Activated CD4-positive, alpha-beta T cell treated with anti-CD3 and anti-CD28 coated beads for 24 hours (primary cell): ENCODE measurements around the gene ACTR8.
A peak's percentile ranks its signal among the peaks of the same experiment; 100 is the strongest.
"Not testable (repeated sequence)": the region's sequence is repeated elsewhere in the genome, so short reads cannot be mapped to it uniquely, and the experiment has no call there.

Experiments used
- DNase-seq, 2 donors: peaks; one replicate each; pipeline ENCODE4 v3.0.0-alpha.2; 2020; ENCODE audit warnings: low read depth in 2 of 2

The ACTR8 gene, protein sequence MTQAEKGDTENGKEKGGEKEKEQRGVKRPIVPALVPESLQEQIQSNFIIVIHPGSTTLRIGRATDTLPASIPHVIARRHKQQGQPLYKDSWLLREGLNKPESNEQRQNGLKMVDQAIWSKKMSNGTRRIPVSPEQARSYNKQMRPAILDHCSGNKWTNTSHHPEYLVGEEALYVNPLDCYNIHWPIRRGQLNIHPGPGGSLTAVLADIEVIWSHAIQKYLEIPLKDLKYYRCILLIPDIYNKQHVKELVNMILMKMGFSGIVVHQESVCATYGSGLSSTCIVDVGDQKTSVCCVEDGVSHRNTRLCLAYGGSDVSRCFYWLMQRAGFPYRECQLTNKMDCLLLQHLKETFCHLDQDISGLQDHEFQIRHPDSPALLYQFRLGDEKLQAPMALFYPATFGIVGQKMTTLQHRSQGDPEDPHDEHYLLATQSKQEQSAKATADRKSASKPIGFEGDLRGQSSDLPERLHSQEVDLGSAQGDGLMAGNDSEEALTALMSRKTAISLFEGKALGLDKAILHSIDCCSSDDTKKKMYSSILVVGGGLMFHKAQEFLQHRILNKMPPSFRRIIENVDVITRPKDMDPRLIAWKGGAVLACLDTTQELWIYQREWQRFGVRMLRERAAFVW

DNA sequence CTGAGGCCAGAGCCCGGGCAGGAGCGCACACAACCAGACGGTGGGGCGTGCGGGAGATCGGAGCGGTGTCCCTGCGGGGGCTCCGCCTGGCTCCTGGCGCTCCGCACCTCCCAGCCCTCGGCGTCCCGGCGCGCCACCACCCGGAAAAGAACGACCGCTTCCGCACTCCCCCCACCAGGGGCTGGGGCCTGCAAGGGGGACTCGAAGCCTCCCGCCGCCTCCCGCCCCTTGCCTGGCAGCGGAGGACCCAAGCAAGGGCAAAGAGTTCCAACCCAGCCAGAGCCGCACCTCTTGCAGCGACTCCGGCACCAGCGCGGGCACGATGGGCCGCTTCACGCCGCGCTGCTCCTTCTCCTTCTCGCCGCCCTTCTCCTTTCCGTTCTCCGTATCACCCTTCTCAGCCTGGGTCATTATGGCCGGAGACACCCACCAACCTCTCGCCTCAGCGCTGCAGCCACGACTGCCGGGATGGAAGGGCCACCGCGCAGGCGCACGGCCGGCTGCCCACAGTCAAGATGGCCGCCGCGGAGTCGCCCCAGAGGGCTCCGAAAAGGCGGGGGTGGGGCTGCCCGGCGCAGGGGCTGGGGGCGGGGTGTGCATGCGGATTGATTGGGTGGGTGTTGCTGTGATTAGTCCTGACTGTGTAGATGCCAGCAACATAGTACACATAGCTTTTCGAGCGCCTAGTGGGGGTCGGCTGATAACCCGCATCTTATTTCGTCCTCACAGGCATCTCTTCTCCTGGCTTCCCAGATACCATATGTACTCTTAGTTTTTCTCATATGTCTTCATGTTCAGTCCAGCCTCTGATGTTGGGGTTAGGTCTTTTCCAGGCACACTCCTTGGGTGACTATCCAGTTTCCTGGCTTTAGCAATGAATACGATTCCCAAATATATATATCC is at the start of gene ACTR8:
TSS of gene ACTR8 (minus strand) at position 462 of the 903 bp plus-strand sequence. CDS start at position 411, 51 bp downstream.
- DNase-seq: peak; percentile 77 to 82

DNA sequence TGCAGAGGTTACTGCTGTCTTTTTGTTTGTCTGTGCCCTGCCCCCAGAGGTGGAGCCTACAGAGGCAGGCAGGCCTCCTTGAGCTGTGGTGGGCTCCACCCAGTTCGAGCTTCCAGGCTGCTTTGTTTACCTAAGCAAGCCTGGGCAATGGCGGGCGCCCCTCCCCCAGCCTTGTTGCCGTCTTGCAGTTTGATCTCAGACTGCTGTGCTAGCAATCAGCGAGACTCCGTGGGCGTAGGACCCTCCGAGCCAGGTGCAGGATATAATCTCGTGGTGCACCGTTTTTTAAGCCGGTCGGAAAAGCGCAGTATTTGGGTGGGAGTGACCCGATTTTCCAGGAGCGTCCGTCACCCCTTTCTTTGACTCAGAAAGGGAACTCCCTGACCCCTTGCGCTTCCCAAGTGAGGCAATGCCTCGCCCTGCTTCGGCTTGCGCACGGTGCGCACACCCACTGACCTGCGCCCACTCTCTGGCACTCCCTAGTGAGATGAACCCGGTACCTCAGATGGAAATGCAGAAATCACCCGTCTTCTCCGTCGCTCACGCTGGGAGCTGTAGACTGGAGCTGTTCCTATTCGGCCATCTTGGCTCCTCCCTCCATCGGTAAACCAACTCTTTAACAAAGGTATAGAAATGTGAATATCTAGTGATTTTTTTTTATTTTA is 45.4 kb upstream of the ACTR8 start:
- not testable (repeated sequence) for DNase-seq

DNA sequence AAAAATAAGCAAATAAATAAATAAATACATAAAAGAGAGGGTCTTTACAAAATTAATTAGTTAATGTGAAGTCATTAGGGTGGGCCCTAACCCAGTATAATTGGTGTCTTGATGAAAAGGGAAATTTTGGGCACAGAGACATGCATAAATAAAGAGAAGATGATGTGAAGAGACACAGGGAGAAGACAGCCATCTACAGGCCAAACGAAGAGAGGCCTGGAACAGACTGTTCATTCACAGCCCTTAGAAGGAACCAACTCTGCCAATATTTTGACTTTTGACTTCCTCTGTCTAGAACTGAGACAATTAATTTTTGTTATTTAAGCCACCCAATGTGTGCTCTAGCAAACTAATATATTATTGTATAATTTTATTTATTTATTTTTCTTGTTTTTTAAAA is 39.3 kb upstream of the ACTR8 start:
- DNase-seq: no peak

DNA sequence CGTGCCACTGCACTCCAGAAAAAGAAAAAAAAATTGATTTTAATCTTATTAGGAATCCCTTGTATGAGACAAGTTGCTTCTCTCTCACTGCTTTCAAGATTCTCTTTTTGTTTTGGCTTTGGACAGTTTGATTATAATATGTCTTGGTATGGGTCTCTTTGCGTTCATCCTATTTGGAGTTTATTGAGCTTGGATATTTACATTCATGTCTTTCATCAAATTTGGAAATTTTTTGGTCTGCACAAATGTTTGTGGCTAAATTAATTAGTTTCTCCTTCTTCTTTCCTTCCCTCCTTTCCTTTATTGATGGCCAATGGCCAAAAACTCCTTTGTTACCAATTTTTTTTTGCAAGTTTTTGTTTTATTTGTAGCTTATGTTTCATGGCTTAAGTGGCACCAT is 37.8 kb upstream of the ACTR8 start:
- DNase-seq: no peak

DNA sequence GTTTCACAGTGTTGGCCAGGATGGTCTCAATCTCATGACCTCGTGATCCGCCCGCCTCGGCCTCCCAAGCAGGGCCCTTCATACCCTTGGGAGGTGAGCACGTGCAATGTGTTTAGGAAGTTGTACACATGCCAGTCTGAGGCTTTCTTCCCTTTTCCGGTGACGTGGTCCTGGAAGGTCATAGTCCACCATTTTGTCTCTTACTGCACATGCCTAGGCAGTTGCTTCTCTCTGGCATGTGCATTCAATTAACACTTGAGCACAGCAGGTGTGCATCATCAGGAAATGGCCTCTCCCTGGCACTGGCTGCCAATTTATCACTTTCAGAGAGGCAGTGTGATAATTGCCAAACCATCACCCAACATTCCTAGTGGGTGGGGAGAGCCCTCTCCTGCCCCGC is 31.4 kb upstream of the ACTR8 start:
- DNase-seq: no peak

DNA sequence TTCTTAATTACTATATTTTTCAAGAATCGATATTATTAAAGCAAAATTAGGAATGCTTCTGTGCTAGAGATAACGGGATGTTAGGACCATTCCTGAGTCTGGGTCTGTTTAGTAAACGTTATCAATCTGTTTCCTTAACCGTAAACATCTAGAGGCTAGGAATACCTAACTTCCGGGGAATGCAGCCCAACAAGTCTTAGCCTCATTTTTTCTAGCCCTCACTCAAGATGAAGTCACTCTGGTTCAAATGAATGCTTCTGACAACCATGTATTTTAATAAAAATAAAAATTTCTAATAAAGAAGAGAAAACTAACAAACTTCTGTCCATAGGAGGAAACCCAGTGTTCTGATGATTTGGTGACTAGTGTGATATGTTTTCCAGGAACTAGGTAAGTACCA is 20.8 kb upstream of the ACTR8 start:
- DNase-seq: no peak

DNA sequence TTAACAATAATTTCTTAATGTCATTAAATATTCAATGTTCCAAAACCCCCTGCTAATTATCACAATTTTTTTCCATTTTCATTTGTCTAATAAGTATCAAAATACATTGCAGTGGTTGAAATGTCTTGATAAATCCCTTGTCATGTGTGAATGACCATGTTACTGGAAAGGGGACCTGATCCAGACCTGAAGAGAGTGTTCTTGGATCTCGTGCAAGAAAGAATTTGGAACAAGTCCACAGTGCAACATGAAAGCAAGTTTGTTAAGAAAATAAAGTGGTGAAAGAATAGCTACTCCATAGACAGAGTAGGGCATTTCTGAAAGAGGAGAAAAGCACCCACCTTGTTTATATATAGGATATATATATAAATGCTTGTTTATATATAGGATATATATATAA is 20.1 kb upstream of the ACTR8 start:
- DNase-seq: no peak

DNA sequence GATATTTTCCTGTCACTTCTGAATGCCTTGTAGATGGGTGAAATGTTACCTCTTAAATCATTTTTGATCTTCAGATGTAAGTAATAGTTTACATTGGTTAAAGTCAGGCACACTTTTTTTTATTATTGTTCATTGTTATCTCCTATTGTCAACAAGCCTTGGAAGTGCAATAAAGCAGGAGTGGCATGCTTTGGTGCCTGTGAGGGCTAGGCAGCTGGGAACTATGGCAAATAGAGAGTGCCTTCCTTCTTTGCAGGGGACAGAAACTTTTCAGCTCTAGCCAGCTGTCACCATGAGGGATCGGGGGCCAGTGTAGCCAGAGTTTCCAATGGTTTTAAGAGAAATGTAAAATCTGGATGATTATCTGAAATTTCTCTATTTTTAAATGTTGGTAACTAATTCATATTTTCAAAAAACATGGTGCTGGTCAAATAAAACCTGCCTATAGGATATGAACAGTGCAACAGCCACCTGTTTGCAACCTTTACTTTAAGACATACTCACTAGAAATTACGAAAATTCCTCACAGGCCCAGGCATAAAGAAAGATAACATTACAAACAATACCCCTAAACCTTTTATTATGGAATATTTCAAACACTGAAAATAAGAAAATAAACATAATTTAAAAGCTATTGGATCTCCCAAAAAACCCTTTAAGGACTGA is 18.8 kb upstream of the ACTR8 start:
- no peak for DNase-seq

DNA sequence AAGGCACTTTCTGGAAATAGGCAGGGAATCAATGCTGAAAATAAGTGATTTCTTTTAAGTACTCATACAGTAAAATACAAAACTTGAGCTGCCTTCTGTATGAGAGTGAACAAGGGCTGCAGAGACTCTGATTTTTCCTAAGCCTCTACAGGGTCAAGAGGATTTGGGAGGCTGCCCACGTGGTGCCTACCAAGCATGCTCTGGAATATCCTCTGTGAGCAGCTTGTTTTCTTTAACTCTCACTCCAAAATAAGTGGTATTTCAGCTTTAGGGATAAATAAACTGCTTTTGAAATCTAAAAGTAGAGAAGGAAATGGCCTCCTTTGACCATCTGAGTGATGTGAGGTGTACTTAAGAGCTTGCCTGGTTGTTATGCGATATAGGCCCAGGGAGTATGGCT is 17.8 kb upstream of the ACTR8 start:
- DNase-seq: no peak

DNA sequence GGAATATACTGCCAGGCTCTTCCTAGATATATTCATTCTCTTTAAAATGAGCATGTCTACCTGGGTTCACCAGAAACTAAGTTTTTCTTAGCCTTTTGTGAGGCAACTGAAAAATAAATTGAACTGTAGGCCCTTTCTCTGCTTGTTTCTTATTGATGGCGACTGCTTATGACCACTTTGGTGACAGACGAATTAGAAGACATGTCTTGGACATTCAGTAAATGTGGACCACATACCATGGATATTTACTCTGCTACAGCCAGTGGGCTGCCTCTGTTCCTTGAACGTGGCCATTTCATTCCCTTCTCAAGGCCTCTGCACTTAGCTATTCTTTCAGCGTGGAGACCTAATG is 10.3 kb upstream of the ACTR8 start:
- DNase-seq: no peak

DNA sequence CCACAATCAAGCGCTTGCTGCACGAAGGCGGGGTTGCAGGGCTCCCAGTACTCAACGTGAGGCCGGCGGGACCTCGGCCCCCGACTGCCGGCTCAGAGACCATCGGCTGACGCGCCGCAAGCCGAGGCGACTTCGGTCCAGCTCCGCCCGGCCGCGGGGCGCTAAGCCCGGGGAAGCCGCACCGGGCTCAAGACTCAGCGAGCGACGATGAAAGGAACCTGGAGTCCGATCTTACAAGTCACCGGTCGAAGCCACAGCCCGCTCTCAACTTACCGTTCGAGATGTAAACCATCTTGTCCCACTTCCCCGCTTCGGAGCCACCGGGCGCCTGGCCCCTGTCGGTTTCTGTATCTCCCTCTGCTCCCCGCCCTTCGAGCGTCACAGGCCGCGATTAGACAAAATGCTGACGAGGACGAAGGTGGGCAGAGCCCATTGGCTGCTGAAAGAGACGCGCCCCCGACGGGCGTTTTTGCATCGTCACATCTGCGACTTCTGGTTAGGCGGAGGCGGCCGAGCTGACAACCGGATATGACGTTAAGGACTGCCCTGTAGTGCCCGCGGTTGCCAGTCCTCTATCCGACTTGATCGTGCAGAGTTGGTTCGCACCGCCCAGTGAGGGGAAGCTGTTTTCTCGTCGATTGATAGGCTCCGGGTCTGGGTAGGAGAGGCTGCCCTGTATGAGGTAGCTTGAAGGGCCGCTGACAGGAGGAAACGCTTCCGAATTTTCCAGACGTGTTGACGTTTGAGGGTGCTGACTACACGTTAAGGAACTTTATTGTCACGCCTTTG is 9.7 kb upstream of the ACTR8 start, which contains the start of gene SELENOK:
TSS of gene SELENOK (minus strand) at position 363 of the 789 bp plus-strand sequence.
- peak; percentile 88 to 90 for DNase-seq

DNA sequence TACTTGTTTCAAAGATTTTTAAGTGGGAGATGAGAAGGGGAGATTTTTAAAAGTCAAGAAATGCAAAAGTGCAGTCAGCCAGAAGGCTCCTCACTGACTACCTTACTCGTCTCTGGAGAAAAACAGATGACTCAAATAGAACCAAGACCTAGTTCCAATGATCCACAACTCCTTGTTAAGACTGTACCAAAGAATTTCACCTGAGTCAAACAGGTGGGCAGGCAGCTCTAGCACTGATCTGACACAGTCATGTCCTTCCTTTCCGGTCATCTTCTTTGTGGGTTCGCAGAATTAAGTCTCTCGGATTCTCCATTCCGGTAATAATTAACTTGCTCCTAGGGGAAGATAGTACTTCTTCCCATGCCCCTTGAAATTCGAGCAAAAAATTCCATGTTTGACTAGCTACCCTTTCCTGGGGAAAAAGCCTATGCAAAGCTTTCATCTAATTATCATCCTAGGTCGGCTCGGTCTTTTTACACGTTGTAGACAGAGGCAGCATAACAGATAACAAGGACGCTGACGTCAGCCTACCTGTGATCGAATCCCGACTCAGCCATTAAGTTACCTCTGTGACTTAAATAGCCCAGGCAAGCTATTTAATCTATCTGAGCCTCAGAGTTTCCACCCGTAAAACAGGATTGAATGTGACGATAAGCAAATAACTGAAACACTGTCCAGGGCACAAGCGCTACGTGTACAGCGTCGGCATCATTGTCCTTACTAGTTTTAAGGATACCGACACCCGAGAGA is 8.9 kb upstream of the ACTR8 start:
- peak in 1 of 2 donors; percentile 15 for DNase-seq

DNA sequence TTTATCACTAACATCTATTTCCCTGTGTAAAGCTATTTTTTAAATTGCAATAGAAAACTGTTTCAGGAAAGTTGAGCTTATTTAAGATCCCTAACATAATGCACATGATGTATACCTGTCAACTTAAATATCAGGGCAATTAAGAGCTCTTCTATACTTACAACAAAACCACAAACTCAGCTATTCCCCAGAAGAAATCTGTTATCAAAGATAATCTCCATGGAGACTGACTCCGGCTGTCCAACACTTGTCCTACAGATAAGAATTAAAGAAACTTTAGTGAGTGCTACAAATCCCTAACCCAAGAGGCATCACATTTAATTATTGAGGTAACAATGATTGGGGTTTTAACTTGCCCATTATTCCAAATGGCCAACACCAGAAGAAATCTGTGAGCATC is 6.3 kb upstream of the ACTR8 start:
- no peak for DNase-seq

DNA sequence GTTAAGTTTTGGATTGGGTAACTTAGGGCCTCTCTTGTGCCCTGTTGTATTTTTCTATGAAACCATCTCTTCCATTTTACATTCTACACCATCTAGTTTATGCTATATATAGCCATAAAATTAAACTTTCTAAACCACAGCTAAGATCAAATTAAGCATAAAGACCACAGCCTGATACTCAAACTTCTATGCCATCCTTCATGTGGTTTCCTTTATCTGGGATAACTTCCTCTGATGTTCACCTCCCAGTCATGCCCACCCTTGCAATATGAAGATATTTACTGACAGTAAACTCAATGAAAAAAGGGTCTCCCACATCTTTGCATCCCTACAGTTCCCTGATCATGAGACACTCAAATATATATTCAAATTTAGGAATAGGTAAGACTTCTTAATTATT is 5.5 kb upstream of the ACTR8 start:
- no peak for DNase-seq

DNA sequence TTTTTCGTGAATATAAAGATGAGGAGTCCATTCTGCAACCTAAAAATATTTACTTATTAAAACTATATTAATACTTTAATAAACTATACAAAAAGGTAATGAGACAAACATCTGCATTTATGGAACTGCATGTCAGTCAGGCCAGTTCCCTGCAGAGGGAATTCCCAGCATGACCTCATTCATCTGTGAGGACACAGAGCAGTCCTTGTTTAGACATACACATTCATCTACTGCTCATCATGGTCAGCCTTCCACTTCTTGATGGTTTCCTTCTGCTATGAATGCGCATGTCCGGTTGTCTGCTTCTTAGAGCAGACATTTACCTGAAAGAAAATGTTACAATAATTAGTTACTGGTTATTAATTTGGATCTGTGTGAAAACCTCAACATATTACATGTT is 3.3 kb upstream of the ACTR8 start:
- DNase-seq: no peak

DNA sequence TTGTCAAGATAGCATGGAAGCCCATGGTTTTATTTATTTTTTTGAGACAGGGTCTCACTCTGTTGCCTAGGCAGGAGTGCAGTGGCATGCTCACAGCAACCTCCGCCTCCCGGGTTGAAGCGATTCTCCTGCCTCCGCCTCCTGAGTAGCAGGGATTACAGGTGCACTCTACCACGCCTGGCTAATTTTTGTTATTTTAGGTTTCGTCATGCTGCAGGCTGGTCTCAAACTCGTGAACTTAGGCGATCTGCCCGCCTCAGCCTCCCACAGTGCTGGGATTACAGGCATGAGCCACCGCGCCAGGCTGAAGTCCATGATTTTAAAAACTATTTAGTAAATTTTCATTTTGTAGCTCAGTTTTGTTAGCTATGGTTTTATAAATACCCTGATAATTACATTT is 2.7 kb upstream of the ACTR8 start:
- DNase-seq: no peak

DNA sequence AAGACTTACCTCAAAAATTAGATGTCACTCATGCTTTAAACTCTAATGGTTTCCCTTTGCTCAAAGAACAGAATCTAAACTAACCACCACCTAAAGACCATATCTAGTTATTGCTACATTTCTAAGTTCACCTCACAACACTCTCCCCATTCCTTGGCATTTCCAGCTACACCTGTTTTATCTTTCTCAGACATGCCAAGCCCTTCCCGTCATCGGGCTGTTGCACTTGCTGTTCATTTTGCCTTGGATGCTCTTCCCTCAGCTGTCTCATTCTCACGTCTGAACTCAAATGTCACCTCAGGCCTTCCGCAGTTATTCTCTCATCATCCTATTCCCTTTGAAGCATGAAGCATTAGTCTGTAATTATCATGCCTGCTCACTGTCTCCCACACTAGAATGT is 1.1 kb upstream of the ACTR8 start:
- DNase-seq: no peak

DNA sequence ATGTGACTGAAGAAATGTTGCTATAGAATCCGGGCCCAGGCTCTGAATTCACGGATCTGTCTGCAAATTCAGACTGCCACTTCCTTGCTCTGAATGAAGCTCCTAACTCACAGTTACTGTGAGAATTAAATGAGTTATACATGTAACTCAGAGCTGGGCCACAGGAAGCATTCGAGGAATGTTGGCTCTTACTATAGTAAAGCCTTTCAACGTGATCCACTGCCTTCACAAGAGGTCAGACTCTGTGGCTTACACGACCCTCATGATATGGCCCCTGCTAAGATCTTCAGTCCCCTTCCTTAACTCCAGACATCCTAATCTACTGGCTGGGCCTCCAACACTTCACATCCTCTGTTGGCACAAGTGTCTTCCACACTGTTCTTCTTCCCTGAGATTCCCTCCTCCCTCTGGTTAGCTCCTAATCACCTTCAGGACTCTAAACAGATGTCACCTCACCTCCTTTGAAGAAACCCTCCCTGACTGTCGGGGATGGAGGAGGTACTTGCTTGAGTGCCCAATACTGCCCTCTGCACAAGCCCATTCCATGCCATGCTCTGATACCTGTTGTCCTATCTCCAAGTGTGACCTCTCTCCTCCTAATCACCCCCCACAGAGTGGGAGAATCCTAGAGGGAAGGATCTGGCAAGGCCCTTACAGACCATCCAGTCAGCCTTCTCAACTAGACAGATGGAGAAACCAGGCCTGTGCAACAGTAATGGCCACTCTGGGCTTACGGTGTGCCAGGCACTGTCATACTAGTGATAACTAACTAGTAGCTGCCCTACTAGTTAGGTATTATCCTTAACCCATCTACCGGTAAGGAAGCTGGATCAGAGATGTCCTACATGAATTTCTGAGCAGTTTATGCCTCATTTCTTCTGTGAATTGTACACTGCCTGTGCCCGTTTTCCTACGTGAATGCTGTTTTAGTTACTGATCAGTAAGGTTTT is 1.3 kb downstream of the ACTR8 start:
- no peak for DNase-seq
